ENCODE results near the gene AZGP1. TPM values are rescaled to one million over a fixed set of nuclear protein-coding genes. Genes with fewer than 3 reads are reported as not detected.

Gene AZGP1
- not detected in 5 replicates for total RNA-seq (2022; extraction: Qiagen RNA extraction; ENCODE audit: low read depth)

DNA sequence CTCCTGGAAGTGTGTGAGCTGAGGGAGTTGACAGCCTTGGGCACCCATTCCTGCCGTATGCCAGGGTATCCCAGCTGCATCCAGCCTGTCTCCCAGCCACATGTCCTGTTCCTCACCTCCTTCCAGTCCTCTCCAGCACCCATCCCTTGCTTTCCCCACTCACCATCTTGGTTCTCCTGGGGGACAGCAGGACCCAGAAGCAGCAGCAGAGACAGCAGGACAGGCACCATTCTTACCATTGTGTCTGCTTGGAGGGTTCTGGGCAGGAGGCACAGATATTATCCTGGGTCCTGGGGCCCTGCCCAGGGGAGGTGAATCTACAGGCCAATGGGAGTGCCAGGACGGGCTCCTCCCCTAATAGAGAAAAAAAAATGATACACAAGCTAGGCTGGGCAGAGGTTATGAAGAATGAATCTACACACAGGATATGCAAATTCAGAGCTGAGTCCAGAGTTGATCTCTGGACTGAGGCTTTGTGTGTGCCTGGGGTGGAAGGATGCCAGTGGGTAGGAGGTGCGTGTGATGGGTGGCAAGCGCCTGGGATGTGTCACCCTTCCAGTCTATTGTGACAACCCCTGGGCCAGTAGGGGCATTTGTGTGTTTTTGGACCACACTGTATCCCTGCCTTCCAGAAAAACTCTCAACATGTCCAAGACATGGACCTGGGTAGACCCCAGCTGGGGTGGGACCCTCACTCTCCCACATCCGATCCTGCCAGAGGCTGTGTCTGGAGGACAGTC is at the start of gene AZGP1:
Gene AZGP1 (minus strand): TSS at position 250 of the 740 bp plus-strand sequence. CDS start 11 bp downstream, at position 239.

DNA sequence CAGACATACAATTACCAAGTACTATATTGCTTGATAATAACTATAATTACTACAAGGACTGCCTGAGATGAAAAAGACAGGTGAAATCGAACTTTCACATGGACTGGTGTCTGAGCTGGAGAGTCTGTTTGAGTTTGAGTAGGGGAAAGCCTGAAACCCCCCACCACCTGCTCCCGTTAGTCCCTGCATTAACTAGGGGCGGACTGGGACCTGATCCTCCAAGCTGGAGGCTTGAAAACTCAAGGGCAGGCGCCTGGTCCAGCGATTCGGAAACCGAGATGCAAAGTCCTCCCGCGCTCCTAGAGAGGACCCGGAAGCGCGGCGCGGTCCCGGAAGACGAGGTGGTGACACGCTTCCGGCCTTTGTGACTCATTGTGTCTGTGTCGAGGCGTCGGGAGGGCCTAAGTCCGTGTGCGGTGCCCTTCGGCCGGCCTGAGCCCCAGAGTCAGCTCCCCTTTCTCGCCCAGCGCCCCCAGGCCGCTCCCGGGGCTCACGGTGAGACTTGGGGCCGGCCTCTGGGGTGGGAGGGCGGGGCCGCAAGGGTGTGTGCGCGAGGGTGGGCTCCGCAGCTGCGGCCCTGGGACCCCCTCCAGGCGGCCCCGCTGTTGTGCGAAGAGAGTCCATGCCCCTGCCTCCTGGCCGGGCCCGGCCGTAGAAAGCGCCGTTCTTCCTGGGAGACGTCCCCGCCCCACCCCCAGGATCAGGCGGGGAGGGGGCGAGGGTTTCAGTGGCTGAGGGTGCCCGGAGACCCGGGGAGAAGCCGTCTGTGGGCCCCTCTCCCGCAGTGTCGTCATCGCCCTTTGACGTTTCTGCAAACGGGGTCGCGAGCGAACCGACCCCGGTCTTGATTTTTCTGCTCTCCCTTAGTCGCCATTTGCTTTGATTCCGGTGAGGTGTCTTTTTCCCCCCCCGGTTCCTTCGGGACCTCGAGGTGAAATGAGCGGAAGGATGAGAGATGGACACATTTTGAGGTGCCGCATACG is 39.7 kb upstream of the AZGP1 start, which contains the start of gene ZKSCAN1:
Gene ZKSCAN1 (plus strand): TSS at position 365 of the 983 bp plus-strand sequence. CDS start 7,911 bp downstream, outside the sequence.

GRCh38 chr7:99928994-99929729 is 46.7 kb downstream of the AZGP1 start, which contains the start of gene GJC3:
GJC3 (minus strand) TSS chr7:99929620; CDS start chr7:99929620, 0 bp downstream.

GRCh38 chr7:99918959-99919813 is 56.6 kb downstream of the AZGP1 start, which contains the start of gene TRIM4:
TRIM4 (minus strand) TSS chr7:99919530; CDS start chr7:99919401, 129 bp downstream.

Other genes with a start within 250 kb of the AZGP1 start
- not detected in 5 replicates for gene CYP3A7, start 240.8 kb downstream of the AZGP1 start, total RNA-seq (2022; extraction: Qiagen RNA extraction; ENCODE audit: low read depth)
- gene CYP3A4, start 191.8 kb downstream of the AZGP1 start, total RNA-seq (2022; extraction: Qiagen RNA extraction; ENCODE audit: low read depth): not detected in 5 replicates
- not detected in 5 replicates for gene CYP3A43, start 148.0 kb downstream of the AZGP1 start, total RNA-seq (2022; extraction: Qiagen RNA extraction; ENCODE audit: low read depth)
- not detected in 5 replicates for gene OR2AE1, start 99.0 kb downstream of the AZGP1 start, total RNA-seq (2022; extraction: Qiagen RNA extraction; ENCODE audit: low read depth)
- gene TRIM4, start 56.5 kb downstream of the AZGP1 start, total RNA-seq (2022; extraction: Qiagen RNA extraction; ENCODE audit: low read depth): 25.5 to 27.8 TPM (median 26.6 TPM) in 5 replicates
- gene GJC3, start 46.4 kb downstream of the AZGP1 start, total RNA-seq (2022; extraction: Qiagen RNA extraction; ENCODE audit: low read depth): 0.15 to 0.27 TPM (median 0.19 TPM) in 5 replicates
- 6.6 to 11.3 TPM (median 9.3 TPM) in 5 replicates for gene ZKSCAN1, start 39.6 kb upstream of the AZGP1 start, total RNA-seq (2022; extraction: Qiagen RNA extraction; ENCODE audit: low read depth)
- gene ZSCAN21, start 73.7 kb upstream of the AZGP1 start, total RNA-seq (2022; extraction: Qiagen RNA extraction; ENCODE audit: low read depth): 10.0 to 12.2 TPM (median 10.5 TPM) in 5 replicates
- gene ZNF3, start 105.7 kb upstream of the AZGP1 start, total RNA-seq (2022; extraction: Qiagen RNA extraction; ENCODE audit: low read depth): 17.8 to 24.8 TPM (median 18.8 TPM) in 5 replicates
- gene COPS6, start 112.9 kb upstream of the AZGP1 start, total RNA-seq (2022; extraction: Qiagen RNA extraction; ENCODE audit: low read depth): 148 to 197 TPM (median 177 TPM) in 5 replicates
- 241 to 254 TPM (median 244 TPM) in 5 replicates for gene MCM7, start 125.4 kb upstream of the AZGP1 start, total RNA-seq (2022; extraction: Qiagen RNA extraction; ENCODE audit: low read depth)
- 14.2 to 17.9 TPM (median 16.1 TPM) in 5 replicates for gene AP4M1, start 125.6 kb upstream of the AZGP1 start, total RNA-seq (2022; extraction: Qiagen RNA extraction; ENCODE audit: low read depth)
- gene TAF6, start 143.3 kb upstream of the AZGP1 start, total RNA-seq (2022; extraction: Qiagen RNA extraction; ENCODE audit: low read depth): 60.0 to 70.6 TPM (median 68.0 TPM) in 5 replicates
- gene CNPY4, start 143.6 kb upstream of the AZGP1 start, total RNA-seq (2022; extraction: Qiagen RNA extraction; ENCODE audit: low read depth): 10.7 to 13.0 TPM (median 12.0 TPM) in 5 replicates
- 2.5 to 3.5 TPM (median 2.9 TPM) in 5 replicates for gene MBLAC1, start 150.9 kb upstream of the AZGP1 start, total RNA-seq (2022; extraction: Qiagen RNA extraction; ENCODE audit: low read depth)
- gene LAMTOR4, start 172.9 kb upstream of the AZGP1 start, total RNA-seq (2022; extraction: Qiagen RNA extraction; ENCODE audit: low read depth): 157 to 193 TPM (median 181 TPM) in 5 replicates
- gene TRAPPC14, start 182.7 kb upstream of the AZGP1 start, total RNA-seq (2022; extraction: Qiagen RNA extraction; ENCODE audit: low read depth): 11.9 to 15.5 TPM (median 13.2 TPM) in 5 replicates
- gene GAL3ST4, start 192.6 kb upstream of the AZGP1 start, total RNA-seq (2022; extraction: Qiagen RNA extraction; ENCODE audit: low read depth): 0.07 to 0.08 TPM in 2 of 5 replicates, not detected in the others
- gene GPC2, start 201.3 kb upstream of the AZGP1 start, total RNA-seq (2022; extraction: Qiagen RNA extraction; ENCODE audit: low read depth): 0.24 to 1.4 TPM (median 0.67 TPM) in 5 replicates
- 0.18 to 0.45 TPM (median 0.26 TPM) in 4 of 5 replicates, not detected in the other for gene STAG3, start 201.9 kb upstream of the AZGP1 start, total RNA-seq (2022; extraction: Qiagen RNA extraction; ENCODE audit: low read depth)
- not detected in 5 replicates for gene PVRIG, start 243.9 kb upstream of the AZGP1 start, total RNA-seq (2022; extraction: Qiagen RNA extraction; ENCODE audit: low read depth)

Measured in A549 treated with CpdA at 1 μM for 4 hours (cell line).